Lower leg skin (tissue), 4 donors: ENCODE results near the gene NFAT5. TPM values are rescaled to one million over a fixed set of nuclear protein-coding genes. Genes with fewer than 3 reads are reported as not detected.
A peak's percentile ranks its signal among the peaks of the same experiment; 100 is the strongest.

Source experiments
- DNase-seq, 2 donors: peaks; one replicate each; pipeline ENCODE4 v3.0.0-alpha.2; 2019; ENCODE audit warnings: low spot score in 2 of 2
- H3K4me3 ChIP-seq: fragments of 200-600 bp; sonication (generic); 2 replicates; pipeline ENCODE4 v1.5.1; 2017; ENCODE audit warnings: mild to moderate bottlenecking, low read depth; ENCODE audit not compliant: poor library complexity, severe bottlenecking
- POLR2A ChIP-seq, 2 donors: fragments of 450-650 bp; IDR thresholded peaks; one replicate each; pipeline ENCODE4 v1.6.1; 2016 to 2017; ENCODE audit warnings: antibody characterized with exemption in 2 of 2, mild to moderate bottlenecking in 1 of 2, moderate library complexity in 1 of 2
- WGBS, 2 donors: methylation state at CpG; one replicate each; pipeline ENCODE4 v1.1.5; 2018; 5-methylcytosine and 5-hydroxymethylcytosine counted together
- intact Hi-C: fragments of 100-400 bp; cut with DNase I; formaldehyde crosslinking; loops from one replicate; pipeline ENCODE4 v1.15.0; 2023; ENCODE audit warnings: low total_unique reads
- total RNA-seq, 4 donors: library from RNA; depleted of rRNA; stranded (reverse); fragments of >200 nt; gene quantifications; one replicate each; pipeline ENCODE4 v1.1.0, GENCODE V29; 2016
- TF ChIP-seq, protein P1 (sequence below), 3 donors: fragments of 450-650 bp; IDR thresholded peaks; one replicate each; pipeline ENCODE4 v1.5.1; 2016; ENCODE audit warnings: antibody characterized with exemption in 3 of 3, mild to moderate bottlenecking in 3 of 3, moderate library complexity in 2 of 3

NFAT5 gene
- total RNA-seq, 4 donors from 2014 or later = 74.7 to 114 (median 88.6) TPM

DNA sequence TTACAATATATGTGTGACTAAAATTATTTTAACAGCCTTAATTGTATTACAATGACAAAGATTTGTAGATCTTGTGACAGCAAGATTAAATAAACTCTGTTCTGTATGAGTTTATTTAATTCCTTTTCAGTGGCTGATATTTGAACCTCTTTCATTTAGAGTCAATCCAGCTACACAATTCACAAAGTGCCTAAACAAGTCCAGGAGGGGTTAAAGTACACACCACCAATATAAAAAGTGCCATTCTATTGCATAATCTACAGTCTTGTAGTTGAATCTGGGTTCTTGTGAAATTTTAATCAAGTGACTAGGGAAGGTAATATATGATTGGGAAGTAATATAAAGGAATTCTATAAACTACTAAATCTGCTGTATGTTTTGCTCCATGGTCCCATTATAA is 3.9 kb upstream of the NFAT5 start:
- TF ChIP-seq POLR2A (IDR thresholded peaks at IDR 0.05) = no peak
- TF ChIP-seq, protein P1, sequence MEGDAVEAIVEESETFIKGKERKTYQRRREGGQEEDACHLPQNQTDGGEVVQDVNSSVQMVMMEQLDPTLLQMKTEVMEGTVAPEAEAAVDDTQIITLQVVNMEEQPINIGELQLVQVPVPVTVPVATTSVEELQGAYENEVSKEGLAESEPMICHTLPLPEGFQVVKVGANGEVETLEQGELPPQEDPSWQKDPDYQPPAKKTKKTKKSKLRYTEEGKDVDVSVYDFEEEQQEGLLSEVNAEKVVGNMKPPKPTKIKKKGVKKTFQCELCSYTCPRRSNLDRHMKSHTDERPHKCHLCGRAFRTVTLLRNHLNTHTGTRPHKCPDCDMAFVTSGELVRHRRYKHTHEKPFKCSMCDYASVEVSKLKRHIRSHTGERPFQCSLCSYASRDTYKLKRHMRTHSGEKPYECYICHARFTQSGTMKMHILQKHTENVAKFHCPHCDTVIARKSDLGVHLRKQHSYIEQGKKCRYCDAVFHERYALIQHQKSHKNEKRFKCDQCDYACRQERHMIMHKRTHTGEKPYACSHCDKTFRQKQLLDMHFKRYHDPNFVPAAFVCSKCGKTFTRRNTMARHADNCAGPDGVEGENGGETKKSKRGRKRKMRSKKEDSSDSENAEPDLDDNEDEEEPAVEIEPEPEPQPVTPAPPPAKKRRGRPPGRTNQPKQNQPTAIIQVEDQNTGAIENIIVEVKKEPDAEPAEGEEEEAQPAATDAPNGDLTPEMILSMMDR (IDR thresholded peaks at IDR 0.05) = no peak
- DNase-seq = no peak
- intact Hi-C loops = no loop called here
- H3K4me3 ChIP-seq = no peak overlapping the region

DNA sequence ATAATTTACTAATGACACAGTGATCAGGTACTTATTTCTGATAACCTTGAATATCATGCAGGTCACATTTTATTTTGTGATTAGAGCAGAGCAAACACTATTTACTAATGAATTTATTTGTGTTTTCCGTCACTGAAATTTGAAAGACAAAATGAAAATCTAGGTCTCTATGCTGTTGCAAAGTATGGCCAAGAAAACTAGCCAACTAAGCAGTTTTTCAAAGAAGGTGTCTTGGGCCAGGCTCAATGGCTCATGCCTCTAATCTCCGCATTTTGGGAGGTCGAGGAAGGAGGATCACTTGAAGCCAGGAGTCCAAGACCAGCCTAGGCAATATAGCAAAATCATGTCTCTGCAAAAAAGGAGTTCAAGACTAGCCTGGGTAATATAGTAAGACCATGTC is 3.0 kb upstream of the NFAT5 start:
- WGBS, 2 donors = 95 to 97% methylated on average over 3 of the region's 3 CpGs
- DNase-seq = no peak
- H3K4me3 ChIP-seq = no peak overlapping the region
- TF ChIP-seq, protein P1 (IDR thresholded peaks at IDR 0.05) = no peak
- no peak for TF ChIP-seq POLR2A (IDR thresholded peaks at IDR 0.05)
- intact Hi-C loops = no loop called here

DNA sequence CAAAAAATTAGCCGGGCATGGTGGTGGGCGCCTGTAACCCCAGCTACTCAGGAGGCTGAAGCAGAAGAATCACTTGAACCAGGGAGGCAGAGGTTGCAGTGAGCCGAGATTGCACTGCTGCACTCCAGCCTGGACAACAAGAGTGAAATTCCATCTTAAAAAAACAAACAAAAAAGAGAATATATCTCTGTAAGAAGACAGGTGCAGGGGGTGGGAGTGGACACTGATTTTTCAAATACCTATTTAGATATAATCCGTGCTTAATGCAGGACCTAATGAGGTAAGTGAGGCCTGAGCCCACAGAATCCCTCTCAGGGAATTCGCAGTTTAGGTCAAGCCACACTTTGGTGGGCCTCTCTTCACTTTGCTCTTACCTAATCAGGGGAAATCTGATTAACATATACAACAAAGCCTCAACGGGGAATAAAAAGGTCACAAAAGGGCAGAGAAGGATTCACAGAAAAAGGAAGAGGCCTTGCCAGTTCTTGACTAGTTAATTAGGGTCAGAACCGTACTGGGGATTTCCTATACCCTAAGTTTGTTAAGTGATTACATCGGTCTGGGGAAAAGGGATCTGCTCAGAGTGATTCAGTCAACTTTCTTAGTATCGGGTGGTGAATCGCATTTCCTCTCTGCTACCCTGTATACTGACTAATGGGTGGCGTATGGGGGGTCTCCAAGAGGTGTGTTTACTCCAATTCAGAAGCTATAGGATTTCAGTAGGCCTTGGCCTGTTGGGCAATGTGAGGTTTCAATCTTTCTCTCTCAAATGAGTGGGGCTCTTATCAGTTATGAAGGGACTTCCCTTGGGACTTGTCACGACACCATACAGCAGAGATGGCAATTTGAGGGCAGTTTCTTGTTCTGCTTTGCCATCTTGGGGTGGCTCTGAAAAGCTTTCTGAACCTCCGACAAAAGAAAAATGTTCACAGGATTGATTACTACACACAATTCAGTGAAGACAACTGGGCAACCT is 1.9 kb upstream of the NFAT5 start:
- intact Hi-C loops = no loop called here
- WGBS, 2 donors = 52 to 57% methylated on average over 13 of the region's 13 CpGs
- no peak overlapping the region for H3K4me3 ChIP-seq
- no peak for DNase-seq
- no peak for TF ChIP-seq POLR2A (IDR thresholded peaks at IDR 0.05)
- TF ChIP-seq, protein P1 (IDR thresholded peaks at IDR 0.05) = no peak

DNA sequence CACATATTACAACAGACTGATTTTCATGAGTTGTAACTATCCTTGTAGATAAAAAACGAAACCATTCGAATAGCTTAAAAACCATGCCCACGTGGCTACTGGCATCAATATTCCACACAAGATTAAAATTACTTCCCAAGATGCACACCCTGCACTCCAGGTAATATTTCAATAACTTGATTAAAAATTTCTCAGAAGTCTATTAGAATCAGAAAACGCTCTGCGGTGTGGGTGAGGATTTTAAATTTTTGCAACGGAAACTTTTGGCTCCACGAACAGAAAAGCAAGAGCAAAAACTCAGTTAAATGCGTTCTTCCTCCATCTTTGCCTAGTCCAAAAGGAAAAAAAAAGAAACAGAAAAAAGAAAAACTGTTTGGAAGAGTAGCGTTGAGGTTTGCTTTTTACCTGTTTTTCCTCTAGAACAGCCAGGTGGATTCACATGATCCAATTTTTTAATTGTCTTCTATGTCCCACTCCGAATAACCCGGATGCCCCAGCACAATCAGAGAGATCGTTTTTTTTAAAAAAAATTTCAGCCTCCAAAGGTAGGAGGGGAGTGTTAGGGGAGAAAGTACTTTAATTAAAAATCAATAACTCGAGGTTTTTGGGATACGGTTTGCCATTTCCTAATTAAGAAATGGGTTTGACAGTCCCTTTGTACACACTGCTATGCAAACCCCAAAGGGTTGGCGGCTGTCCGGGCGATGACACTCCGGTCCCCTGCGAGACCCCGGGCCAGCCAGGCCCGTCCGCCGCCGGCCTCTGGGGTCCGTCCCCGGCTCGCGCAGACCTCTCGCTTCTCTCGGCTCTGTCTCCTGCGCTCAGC is 708 bp upstream of the NFAT5 start:
- DNase-seq = no peak
- TF ChIP-seq POLR2A (IDR thresholded peaks at IDR 0.05) = no peak
- TF ChIP-seq, protein P1 (IDR thresholded peaks at IDR 0.05) = no peak
- H3K4me3 ChIP-seq = peak overlapping the region; percentile 41
- 4% methylated on average over 26 to 29 of the region's 31 CpGs for WGBS, 2 donors
- intact Hi-C loops = no loop called here

DNA sequence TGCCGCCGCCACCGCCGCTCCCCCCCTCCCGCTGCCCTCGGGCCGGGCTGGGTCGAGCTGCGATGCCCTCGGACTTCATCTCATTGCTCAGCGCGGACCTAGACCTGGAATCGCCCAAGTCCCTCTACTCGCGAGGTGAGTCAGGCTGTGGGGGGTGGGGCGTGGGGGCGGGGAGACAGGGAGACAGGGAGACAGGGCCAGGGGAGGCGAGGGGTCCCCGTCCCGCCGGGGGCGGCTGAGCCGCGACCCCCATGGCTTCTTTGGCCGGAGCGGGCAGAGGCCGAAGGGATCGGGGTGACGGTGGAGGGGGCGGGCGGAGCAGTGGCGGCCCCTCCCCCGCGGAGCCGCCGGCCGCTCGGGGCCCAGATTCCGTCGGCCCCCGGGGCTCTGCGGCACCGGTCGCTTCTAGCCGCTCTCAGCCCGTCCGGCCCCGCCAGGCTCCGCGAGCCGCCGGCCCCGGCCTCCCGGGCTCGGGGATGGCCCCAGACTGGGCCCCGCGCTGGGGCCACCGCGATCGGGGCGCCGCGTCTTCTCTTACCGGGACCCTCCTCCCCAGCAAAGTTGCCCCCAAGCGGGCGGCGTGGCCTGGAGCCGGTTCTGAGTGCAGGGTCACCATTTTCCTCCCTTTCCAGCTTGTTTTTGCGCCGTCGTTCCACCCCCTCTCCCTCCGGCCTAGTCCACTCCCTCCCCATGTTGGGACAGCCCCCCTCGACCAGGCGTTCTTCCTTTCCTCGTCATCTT is 644 bp downstream of the NFAT5 start:
- 0 to 1% methylated on average over 26 to 54 of the region's 75 CpGs for WGBS, 2 donors
- DNase-seq = peak; percentile 40 to 89
- H3K4me3 ChIP-seq = peak overlapping the region; percentile 89
- no peak for TF ChIP-seq POLR2A (IDR thresholded peaks at IDR 0.05)
- TF ChIP-seq, protein P1 (IDR thresholded peaks at IDR 0.05) = no peak
- intact Hi-C loops = no loop called here
